GM21515 (cell line): ENCODE data around the gene PAQR8.
A peak's percentile ranks its signal among the peaks of the same experiment; 100 is the strongest.
"Not testable (repeated sequence)": the region's sequence is repeated elsewhere in the genome, so short reads cannot be mapped to it uniquely, and the experiment has no call there.

Experiments used
- ATAC-seq: cut with Tn5 transposase; IDR thresholded peaks from one replicate; pipeline ENCODE4 v1.9.1; 2021; ENCODE audit not compliant: unreplicated experiment

The PAQR8 gene

GRCh38 chr6:52375780-52376556 lies 14.0 kb downstream of the PAQR8 start:
- ATAC-seq, result no peak

GRCh38 chr6:52376763-52377162 lies 14.8 kb downstream of the PAQR8 start:
- no peak for ATAC-seq

GRCh38 chr6:52377538-52378221 lies 15.7 kb downstream of the PAQR8 start:
- ATAC-seq, result no peak

- ATAC-seq, result no peak
Measured at GRCh38 chr6:52381249-52381648, 19.3 kb downstream of the PAQR8 start.

- ATAC-seq, result no peak
Measured at GRCh38 chr6:52384145-52384766, 22.3 kb downstream of the PAQR8 start.

- no peak for ATAC-seq
Measured at GRCh38 chr6:52385074-52385473, 23.1 kb downstream of the PAQR8 start.

- ATAC-seq, result not testable (repeated sequence)
Measured at GRCh38 chr6:52388119-52388518, 26.2 kb downstream of the PAQR8 start.

- no peak for ATAC-seq
Measured at GRCh38 chr6:52388790-52389189, 26.8 kb downstream of the PAQR8 start.

GRCh38 chr6:52389264-52389625 lies 27.3 kb downstream of the PAQR8 start:
- ATAC-seq, result no peak

- peak; percentile 64 for ATAC-seq
Measured at GRCh38 chr6:52389626-52390360, 27.8 kb downstream of the PAQR8 start.

GRCh38 chr6:52390361-52390727 lies 28.4 kb downstream of the PAQR8 start:
- ATAC-seq, result peak; percentile 48

GRCh38 chr6:52391599-52391998 lies 29.6 kb downstream of the PAQR8 start:
- no peak for ATAC-seq

- no peak for ATAC-seq
Measured at GRCh38 chr6:52392944-52393343, 31.0 kb downstream of the PAQR8 start.

GRCh38 chr6:52393780-52394179 lies 31.8 kb downstream of the PAQR8 start:
- no peak for ATAC-seq

GRCh38 chr6:52394251-52394666 lies 32.3 kb downstream of the PAQR8 start:
- peak; percentile 49 for ATAC-seq

- no peak for ATAC-seq
Measured at GRCh38 chr6:52395969-52396368, 34.0 kb downstream of the PAQR8 start.

GRCh38 chr6:52399511-52400312 lies 37.8 kb downstream of the PAQR8 start:
- no peak for ATAC-seq

GRCh38 chr6:52400313-52401041 lies 38.5 kb downstream of the PAQR8 start:
- ATAC-seq, result no peak

- ATAC-seq, result no peak
Measured at GRCh38 chr6:52403086-52403485, 41.1 kb downstream of the PAQR8 start.

- no peak for ATAC-seq
Measured at GRCh38 chr6:52403627-52404026, 41.7 kb downstream of the PAQR8 start.
